Liver (tissue), 9 donors: ENCODE measurements around the gene MICAL3. TPM values are rescaled to one million over a fixed set of nuclear protein-coding genes. Genes with fewer than 3 reads are reported as not detected.

Experiments used
- DNase-seq: peaks from one replicate; pipeline ENCODE4 v3.0.0-alpha.2; 2017; ENCODE audit warnings: low spot score
- H3K27ac ChIP-seq, 2 donors: one replicate each; pipeline ENCODE4 v1.7.0; 2013; ENCODE audit warnings: inconsistent platforms in 2 of 2, low read length in 2 of 2, control low read depth in 1 of 2, low read depth in 1 of 2, mild to moderate bottlenecking in 1 of 2
- H3K27me3 ChIP-seq, 4 donors: one replicate each; pipeline versions ENCODE4 v1.6.1 to v1.7.0; 2013; ENCODE audit warnings: low read length in 3 of 4, inconsistent platforms in 1 of 4, mild to moderate bottlenecking in 1 of 4, moderate library complexity in 1 of 4; ENCODE audit not compliant: control insufficient read depth in 4 of 4, insufficient read depth in 4 of 4
- H3K36me3 ChIP-seq, 4 donors: one replicate each; pipeline versions ENCODE4 v1.6.1 to v1.7.0; 2013; ENCODE audit warnings: low read length in 3 of 4, mild to moderate bottlenecking in 3 of 4, low read depth in 1 of 4, moderate library complexity in 1 of 4; ENCODE audit not compliant: control insufficient read depth in 4 of 4, insufficient read depth in 3 of 4
- H3K4me1 ChIP-seq, 4 donors: one replicate each; pipeline versions ENCODE4 v1.6.1 to v1.7.0; 2013; ENCODE audit warnings: low read length in 3 of 4, mild to moderate bottlenecking in 3 of 4, moderate library complexity in 1 of 4; ENCODE audit not compliant: control insufficient read depth in 4 of 4, insufficient read depth in 4 of 4
- H3K4me3 ChIP-seq, 3 donors: one replicate each; pipeline versions ENCODE4 v1.6.1 to v1.7.0; 2013; ENCODE audit warnings: low read length in 3 of 3, control low read depth in 1 of 3, low read depth in 1 of 3, mild to moderate bottlenecking in 1 of 3
- H3K9ac ChIP-seq, 2 donors: one replicate each; pipeline ENCODE4 v1.7.0; 2013; ENCODE audit warnings: low read length in 2 of 2, mild to moderate bottlenecking in 2 of 2, moderate library complexity in 2 of 2, control low read depth in 1 of 2, low read depth in 1 of 2
- H3K9me3 ChIP-seq, 4 donors: one replicate each; pipeline versions ENCODE4 v1.6.1 to v1.7.0; 2013; ENCODE audit warnings: low read length in 3 of 4; ENCODE audit not compliant: control insufficient read depth in 4 of 4
- HNF4A ChIP-seq, 2 donors: conservative IDR thresholded peaks; 2 replicates each; pipeline ENCODE4 v1.6.1; 2016; ENCODE audit warnings: antibody characterized with exemption in 2 of 2, mild to moderate bottlenecking in 2 of 2
- NR2F2 ChIP-seq: IDR thresholded peaks from 2 replicates; pipeline ENCODE4 v1.6.1; 2016; ENCODE audit warnings: antibody characterized with exemption
- RAD21 ChIP-seq, 2 donors: IDR thresholded peaks; 2 replicates each; pipeline ENCODE4 v1.6.1; 2016; ENCODE audit warnings: antibody characterized with exemption in 2 of 2, mild to moderate bottlenecking in 2 of 2
- TAF1 ChIP-seq: conservative IDR thresholded peaks from 2 replicates; pipeline ENCODE4 v1.6.1; 2016; ENCODE audit warnings: antibody characterized with exemption, mild to moderate bottlenecking
- WGBS: extraction: QIAGEN DNeasy Blood & Tissue Kit; methylation state at CpG from one replicate; pipeline ENCODE4 v1.1.7; 2013; 5-methylcytosine and 5-hydroxymethylcytosine counted together
- polyA plus RNA-seq, 2 donors: library from polyadenylated mRNA; stranded (reverse) in 1 of 2; unstranded in 1 of 2; fragments of 200-250 nt in 1 of 2; fragments of >200 nt in 1 of 2; fragmentation: Nextera tagmentation in 1 of 2; extraction: Ambion mirVana in 1 of 2; gene quantifications; one replicate each; pipeline versions ENCODE4 v1.2.1 to v1.2.3, GENCODE V29; 2013 to 2015
- total RNA-seq, 2 donors: library from RNA; depleted of rRNA; stranded (reverse); fragments of >200 nt; gene quantifications; one replicate each; pipeline ENCODE4 v1.2.3, GENCODE V29; 2014
- TF ChIP-seq, protein P1 (sequence below): fragments of 150-350 bp; IDR thresholded peaks from 2 replicates; pipeline ENCODE4 v1.5.1; 2017; ENCODE audit warnings: improper control_type of control experiment, low read depth, low read length; ENCODE audit not compliant: missing input control
- TF ChIP-seq, protein P2 (sequence below): IDR thresholded peaks from 2 replicates; pipeline ENCODE4 v1.6.1; 2016; ENCODE audit warnings: antibody characterized with exemption
- TF ChIP-seq, protein P3 (sequence below): IDR thresholded peaks from 2 replicates; pipeline ENCODE4 v1.6.1; 2016; ENCODE audit warnings: antibody characterized with exemption
- TF ChIP-seq, protein P4 (sequence below): IDR thresholded peaks from 2 replicates; pipeline ENCODE4 v1.6.1; 2016; ENCODE audit warnings: antibody characterized with exemption
- donor health status: healthy.
- donor health status: healthy.
- donor health status: healthy.
- donor health status: healthy.
- donor health status: healthy.

The MICAL3 gene
- total and polyA plus RNA-seq, 4 donors: 6.4 to 38.4 (median 23.4) TPM

DNA sequence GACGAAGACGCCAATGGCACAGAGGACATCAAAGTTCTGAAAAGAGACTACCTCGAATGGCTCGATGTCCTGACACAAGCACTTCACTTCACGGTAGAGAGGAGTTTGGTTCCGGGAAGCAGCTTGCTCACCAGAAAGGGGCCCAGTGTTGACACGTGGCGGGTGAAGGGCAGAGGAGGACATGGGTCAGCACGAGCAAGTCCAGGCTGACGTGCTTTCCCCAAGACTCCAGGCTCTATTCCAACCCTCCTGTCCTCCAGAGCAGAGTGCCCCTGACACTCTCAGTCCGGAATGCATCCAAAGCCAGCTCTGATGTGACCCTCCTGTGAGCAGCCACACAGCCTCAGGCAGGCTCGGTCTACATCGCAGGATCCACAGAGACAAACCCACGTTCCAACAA is 172.6 kb downstream of the MICAL3 start (continued):
- TF ChIP-seq, protein P1, sequence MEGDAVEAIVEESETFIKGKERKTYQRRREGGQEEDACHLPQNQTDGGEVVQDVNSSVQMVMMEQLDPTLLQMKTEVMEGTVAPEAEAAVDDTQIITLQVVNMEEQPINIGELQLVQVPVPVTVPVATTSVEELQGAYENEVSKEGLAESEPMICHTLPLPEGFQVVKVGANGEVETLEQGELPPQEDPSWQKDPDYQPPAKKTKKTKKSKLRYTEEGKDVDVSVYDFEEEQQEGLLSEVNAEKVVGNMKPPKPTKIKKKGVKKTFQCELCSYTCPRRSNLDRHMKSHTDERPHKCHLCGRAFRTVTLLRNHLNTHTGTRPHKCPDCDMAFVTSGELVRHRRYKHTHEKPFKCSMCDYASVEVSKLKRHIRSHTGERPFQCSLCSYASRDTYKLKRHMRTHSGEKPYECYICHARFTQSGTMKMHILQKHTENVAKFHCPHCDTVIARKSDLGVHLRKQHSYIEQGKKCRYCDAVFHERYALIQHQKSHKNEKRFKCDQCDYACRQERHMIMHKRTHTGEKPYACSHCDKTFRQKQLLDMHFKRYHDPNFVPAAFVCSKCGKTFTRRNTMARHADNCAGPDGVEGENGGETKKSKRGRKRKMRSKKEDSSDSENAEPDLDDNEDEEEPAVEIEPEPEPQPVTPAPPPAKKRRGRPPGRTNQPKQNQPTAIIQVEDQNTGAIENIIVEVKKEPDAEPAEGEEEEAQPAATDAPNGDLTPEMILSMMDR: no peak

DNA sequence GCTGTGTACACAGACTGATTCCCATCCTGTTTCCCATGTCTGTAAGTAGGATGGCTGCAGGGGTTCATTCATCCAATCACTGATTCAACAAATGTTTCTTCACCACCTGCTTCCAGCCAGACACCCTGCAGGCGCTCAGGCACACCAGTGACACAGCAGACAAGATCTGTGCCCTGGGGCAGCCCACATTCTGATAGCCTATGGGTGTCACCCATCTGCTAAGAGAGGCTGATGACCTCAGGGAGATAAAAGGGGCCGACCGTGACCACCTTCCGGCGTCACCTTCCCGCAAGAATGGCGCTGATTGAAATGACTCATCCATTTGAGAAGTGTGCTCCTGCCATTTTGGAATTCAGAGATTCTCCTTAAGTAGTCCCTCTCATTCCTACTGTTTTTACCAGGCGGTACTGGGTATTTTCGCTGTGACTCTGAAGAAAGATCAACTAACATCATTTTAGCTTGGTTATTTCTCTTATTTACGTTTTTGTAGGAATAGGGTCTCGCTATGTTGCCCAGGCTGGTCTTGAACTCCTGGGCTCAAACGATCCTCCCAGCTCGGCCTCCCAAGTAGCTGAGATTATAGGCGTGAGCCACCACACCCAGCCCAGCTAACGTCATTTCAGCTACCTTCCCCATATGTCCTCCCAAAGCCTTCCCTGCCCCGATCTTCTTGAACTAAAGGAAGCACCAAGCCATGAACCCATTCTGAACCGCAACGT is 176.8 kb downstream of the MICAL3 start:
- no peaks in the 10 kb centered on the region for H3K9me3 ChIP-seq
- no peak overlapping the region for H3K27ac ChIP-seq
- peaks cover 5 to 16% (median 10%) of the 10 kb centered on the region in 4 donors for H3K4me1 ChIP-seq
- no peak overlapping the region for H3K9ac ChIP-seq
- 96% methylated on average over 18 of the region's 18 CpGs for WGBS
- DNase-seq: no peak
- TF ChIP-seq, protein P2, sequence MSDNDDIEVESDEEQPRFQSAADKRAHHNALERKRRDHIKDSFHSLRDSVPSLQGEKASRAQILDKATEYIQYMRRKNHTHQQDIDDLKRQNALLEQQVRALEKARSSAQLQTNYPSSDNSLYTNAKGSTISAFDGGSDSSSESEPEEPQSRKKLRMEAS: no peak
- TF ChIP-seq TAF1: no peak
- TF ChIP-seq, protein P3, sequence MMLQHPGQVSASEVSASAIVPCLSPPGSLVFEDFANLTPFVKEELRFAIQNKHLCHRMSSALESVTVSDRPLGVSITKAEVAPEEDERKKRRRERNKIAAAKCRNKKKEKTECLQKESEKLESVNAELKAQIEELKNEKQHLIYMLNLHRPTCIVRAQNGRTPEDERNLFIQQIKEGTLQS: no peak
- TF ChIP-seq RAD21 (IDR thresholded peaks at IDR 0.05): no peak
- H3K27me3 ChIP-seq: no peaks in the 10 kb centered on the region
- H3K4me3 ChIP-seq: no peak overlapping the region
- H3K36me3 ChIP-seq: peaks cover 0 to 2% (median 0%) of the 10 kb centered on the region in 4 donors

DNA sequence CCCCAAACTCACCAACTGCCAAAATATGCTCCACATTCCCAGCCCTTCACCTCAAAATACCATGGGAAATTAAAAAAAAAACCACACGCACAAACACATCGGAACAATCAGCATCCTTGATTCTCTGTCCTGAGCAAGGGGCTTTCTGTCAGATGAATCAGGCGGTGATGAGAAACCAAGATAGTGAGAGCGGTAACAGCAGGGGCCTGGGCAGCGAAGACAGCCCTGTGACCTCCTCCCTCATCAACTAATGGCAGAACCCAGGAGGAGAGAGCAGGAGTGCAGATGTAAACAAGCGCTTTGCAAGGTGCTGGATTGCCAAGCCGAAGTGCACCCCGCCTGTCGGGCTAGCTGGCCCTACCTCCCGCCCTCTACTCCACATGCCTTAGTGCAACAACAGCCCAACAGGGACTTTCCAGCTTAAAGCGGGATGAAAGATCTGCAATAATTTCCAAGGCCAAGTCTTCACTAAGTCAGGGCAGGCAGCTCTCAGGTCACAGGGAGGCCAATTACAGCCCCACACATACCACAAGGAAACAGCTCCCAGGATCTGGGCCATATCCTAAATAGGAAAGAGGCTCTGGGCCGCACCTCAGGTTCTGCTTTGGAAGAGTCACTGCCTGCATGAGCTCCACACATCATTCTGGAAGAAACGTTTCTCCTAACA is 177.9 kb downstream of the MICAL3 start:
- H3K36me3 ChIP-seq: peaks cover 0 to 2% (median 0%) of the 10 kb centered on the region in 4 donors
- TF ChIP-seq NR2F2 (peak; percentile 69), HNF4A (conservative IDR thresholded peaks at IDR 0.05) (peak in 1 of 2 donors; percentile 10)
- TF ChIP-seq, protein P3: no peak
- TF ChIP-seq, protein P4, sequence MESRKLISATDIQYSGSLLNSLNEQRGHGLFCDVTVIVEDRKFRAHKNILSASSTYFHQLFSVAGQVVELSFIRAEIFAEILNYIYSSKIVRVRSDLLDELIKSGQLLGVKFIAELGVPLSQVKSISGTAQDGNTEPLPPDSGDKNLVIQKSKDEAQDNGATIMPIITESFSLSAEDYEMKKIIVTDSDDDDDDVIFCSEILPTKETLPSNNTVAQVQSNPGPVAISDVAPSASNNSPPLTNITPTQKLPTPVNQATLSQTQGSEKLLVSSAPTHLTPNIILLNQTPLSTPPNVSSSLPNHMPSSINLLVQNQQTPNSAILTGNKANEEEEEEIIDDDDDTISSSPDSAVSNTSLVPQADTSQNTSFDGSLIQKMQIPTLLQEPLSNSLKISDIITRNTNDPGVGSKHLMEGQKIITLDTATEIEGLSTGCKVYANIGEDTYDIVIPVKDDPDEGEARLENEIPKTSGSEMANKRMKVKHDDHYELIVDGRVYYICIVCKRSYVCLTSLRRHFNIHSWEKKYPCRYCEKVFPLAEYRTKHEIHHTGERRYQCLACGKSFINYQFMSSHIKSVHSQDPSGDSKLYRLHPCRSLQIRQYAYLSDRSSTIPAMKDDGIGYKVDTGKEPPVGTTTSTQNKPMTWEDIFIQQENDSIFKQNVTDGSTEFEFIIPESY: no peak
- no peaks in the 10 kb centered on the region for H3K27me3 ChIP-seq
- H3K27ac ChIP-seq: peak overlapping the region in 1 of 2 donors; percentile 11
- no peaks in the 10 kb centered on the region for H3K9me3 ChIP-seq
- H3K4me3 ChIP-seq: no peak overlapping the region
- H3K4me1 ChIP-seq: peaks cover 2 to 18% (median 9%) of the 10 kb centered on the region in 4 donors
- 81% methylated on average over 13 of the region's 13 CpGs for WGBS
- no peak overlapping the region for H3K9ac ChIP-seq
- DNase-seq: no peak
